Ecto neural progenitor cell (in vitro differentiated cells): Measurements from ENCODE around the gene RHOB.
A peak's percentile ranks its signal among the peaks of the same experiment; 100 is the strongest.
"Not testable (repeated sequence)": the region's sequence is repeated elsewhere in the genome, so short reads cannot be mapped to it uniquely, and the experiment has no call there.

Experiments
- DNase-seq: peaks from one replicate; pipeline ENCODE4 v3.0.0-alpha.2; 2018; ENCODE audit warnings: low spot score

RHOB gene

GRCh38 chr2:20476481-20476880, 29.6 kb downstream of the RHOB start:
- no peak for DNase-seq

DNA sequence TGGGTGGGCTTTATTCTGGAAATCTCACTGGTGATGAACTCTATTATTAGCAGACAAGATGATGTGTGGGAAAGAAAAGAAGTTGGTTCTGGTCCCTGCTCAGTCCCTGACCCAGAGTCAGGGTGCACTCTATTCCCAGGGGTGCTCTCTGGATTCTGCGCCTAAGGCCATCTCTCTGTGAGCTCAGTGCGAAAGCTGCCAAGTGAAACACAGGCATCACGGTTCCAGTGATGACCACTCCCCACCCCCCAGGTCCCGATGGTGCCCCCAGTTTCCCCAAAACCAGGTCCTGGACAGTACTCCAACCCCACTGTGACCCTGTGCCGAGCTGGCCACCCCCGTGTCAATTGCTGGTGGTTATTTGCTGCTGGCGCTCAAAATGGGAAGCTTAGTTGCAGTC, 30.1 kb downstream of the RHOB start:
- DNase-seq: no peak

DNA sequence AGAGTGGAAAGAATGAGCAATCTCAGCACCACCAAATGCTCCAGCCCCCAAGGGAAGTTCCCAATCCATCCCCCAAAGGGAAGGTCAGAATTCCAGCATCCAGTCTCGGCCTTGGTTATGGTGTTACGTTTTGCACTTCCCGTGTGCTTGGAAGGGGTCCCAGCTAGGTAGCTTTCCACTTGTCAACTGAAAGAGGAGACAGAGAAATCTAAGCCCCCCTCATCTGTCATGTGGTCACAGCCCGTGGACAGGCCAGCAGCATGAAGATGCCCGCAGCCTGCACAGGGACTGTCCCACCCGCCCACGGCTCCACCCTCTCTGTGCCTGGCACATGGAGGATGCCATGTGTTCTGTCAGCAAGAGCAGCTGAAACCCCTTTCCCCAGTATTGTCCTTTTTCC, 32.1 kb downstream of the RHOB start:
- no peak for DNase-seq

GRCh38 chr2:20479835-20480234, 33.0 kb downstream of the RHOB start:
- no peak for DNase-seq

- DNase-seq: no peak
Observed at GRCh38 chr2:20480913-20481312, 34.0 kb downstream of the RHOB start.

DNA sequence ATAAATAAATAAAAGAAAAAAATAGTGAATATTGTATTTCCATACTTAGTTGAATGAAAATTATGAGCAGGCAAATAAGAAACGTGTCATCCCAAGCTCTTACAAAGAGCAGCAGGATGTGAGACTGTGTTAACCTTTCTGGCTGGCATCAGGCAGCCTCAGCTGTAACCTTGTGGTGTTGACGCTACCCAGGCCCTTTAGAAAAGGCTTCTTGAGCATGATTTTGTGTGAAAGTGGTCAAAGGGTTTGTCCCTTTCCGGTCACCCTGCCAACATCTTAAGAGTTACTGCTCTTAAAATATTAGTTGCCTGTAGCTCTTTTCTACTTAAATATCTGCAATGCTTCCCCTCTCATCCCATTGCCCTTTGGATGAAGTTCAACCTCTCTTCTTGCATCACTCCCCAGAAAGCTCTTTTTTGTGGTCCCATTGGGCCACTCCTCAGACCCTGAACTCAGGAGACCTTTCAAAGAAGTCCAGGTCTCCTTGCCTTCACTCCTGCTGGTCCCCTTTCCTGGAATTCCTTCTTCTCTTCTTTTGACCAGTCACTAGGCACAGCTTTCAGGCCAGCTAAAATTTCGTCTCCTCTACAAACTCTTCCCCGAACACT, 35.0 kb downstream of the RHOB start:
- no peak for DNase-seq

- DNase-seq: no peak
Observed at GRCh38 chr2:20482725-20483124, 35.9 kb downstream of the RHOB start.

DNA sequence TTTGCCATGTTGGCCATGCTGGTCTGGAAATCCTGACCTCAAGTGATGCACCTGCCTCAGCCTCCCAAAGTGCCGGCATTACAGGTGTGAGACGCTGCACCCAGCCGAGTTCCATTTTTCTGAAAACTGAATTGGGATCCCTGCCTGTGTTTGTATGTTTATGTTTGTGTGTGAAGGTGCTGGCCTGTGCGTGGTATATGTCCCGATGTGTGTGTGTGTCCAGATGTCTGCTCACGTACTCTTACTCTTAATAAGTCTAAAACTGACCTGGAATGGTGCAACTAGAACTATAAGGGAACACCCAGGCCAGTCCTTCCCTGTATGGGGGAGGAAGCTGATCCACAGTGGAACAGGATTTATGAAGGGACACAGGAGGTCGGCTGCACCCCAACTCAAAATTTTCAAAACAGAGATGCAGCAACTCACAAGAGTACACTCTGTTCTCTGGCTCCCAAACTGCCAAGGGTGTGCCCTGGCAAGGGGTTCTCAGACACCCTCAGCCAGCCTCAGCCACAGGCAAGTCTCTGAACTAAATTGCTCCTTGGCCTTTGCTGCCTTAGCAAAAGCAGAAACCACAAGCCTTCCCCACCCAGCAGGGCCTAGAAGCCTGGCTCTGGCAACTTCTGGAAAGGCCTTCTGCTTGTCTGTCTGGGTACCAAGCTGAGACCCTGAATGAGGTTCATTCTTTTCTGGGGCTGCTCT, 36.5 kb downstream of the RHOB start:
- peak; percentile 41 for DNase-seq

DNA sequence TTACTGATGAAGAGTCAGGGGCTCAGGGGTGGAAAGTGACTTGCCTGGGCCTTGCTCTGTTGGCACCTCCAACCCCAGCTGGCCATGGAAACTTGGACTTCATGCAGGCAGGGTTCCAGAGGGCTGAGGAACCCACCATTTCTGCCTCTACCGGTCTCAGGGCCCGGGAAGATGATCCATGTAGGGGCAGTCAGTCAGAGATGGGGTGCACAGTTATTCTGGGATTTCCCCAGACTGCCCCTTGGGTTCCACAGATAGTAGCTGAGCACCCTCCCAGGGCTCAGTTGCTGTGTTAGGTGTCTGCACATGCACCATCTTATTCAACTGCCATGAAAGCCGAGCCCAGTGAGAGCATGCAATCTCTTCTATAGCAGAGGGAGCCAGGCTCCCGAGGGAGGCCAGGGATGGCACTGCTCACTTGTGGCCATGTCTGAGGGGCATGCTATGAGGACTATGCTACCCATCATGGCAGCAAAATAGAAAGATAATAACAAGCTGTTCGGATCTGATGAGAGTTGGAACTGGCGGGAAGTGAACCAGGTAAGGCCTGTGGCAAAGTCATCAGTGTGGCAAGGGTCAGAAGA, 37.3 kb downstream of the RHOB start:
- peak; percentile 32 for DNase-seq

DNA sequence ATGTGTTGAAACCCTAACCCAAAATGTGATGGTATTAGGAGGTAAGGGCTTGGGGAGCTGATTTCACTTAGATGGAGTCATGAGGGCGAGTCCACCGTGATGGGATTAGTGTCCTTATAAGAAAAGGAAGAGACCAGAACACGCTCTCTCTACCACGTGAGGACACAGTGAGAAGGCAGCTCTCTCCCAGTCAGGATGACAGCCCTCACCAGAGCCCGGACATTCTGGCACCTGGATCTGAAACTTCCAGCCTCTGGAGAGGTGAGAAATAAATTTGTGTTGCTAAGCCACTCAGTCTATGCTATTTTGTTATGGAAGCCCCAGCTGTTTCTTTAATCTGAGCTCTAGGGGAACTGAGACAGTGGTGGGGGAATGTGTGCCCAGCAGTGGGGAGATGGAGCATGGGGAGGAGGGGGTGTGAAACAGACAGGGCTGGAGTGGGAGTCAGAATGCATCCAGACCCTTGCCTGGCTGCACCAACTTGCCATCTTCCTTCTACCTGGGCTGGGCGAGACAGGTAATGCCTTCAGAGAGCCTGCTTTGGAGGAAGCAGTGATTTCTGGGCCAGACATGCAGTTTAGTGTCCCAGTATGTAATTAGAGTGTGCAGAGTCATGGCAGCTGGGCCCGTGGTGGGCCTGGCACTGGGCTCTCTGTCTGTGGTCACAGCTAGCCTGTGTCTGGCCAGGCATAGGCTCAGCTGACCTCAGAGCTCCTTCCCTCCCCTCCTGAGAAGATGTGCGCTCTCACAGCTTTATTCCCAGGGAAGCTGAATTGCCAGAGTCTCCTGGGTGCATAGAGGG, 38.1 kb downstream of the RHOB start:
- peak; percentile 29 for DNase-seq

- DNase-seq: peak; percentile 39
Observed at GRCh38 chr2:20485612-20486388, 38.9 kb downstream of the RHOB start.

DNA sequence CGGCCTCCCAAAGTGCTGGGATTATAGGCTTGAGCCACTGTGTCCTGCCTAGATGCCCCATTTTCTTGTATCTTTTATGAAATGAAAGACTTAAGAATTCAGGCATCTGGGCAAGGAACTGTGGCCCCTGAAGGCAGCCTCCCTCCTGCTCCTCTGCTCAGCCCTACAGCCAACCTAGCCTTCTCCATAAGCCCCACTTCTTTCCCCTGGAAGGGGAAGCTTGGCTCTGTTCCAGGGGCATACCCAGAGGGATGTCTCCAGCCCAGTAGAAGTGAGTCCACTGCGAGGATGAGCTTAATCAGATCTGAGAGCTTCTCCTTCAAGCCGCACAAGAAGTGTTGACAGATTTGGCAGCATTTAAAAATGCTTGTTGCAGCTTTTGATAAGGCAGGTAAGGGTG, 39.7 kb downstream of the RHOB start:
- no peak for DNase-seq

DNA sequence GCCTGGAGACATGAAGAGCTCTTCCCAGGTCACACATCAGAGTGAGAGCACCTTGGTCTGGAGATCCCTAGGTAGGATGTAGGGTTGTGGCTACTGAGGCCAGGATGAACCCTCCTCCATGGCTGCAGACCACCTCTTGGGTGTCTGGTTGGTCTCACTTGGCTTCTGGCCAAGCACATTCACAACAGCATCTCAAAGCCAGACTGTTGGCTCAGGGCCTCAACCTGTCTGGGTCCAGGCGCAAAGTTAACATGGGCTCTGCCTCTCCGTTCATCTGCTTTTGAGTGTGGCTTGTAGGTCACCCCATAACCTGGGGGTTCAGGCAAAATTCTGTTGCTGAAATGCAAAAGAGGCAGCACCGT, 40.1 kb downstream of the RHOB start:
- DNase-seq: no peak

GRCh38 chr2:20487392-20488174, 40.7 kb downstream of the RHOB start:
- DNase-seq: peak; percentile 69

GRCh38 chr2:20488201-20488641, 41.3 kb downstream of the RHOB start:
- DNase-seq: no peak

DNA sequence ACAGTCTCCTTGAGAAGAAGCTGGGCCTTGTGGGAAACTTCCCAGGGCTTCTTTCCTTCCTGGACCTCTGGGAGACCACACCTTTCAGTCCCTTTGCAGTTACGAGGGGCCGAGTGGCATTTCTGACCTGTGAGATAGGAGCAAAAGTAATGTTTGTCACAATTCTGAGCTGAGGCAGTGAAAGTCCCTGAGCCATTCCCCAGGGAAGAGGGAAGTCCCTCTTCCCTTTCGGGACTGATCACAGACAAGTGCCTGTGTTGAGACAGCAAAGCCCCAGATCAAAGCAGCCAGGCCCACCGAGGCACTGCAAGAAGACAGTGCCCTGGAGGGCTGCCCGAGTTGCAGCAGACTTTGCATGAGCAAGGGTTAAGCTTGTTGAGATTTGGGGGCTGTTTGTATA, 41.9 kb downstream of the RHOB start:
- no peak for DNase-seq

DNA sequence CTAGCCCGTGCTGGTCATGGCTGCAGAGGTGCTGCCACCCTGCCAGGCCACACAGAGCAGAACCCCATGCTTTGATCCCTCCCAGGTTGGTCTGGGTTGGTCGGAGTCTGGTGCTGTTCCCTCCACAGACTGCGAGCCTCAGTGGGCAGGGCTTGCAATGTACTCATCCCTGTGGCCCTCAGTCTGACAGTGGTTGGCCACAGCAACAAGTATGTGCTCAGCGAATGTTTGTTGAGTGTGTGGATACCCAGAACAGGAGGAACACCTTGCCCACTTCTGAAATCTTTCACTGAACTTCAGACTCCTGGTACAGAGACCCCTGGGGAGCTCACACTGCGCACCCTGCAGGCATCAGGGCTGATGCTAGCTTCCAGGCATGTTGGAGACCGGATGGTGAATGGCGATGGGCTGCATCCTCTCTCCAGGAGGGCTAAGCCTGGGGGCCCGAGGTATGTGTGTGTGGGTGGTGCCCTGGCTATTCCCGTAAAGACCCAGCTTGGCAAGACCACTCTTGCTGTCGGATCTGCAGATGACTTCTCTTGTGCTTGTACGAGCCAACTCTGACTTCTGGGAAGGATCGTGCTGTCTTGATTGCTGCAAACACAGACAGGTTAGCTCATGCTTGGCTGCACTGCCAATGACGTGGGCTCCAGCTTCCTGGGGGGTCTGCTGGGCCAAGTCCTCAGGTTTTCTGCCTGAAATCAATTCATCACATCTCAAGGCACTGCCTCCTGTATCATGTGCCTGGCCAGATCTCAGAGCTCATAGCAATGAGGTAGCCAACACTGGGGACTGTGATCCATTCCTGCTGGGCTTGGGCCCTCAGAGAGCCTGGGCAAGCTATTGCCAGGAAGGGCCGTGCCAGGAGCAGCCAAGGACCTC, 43.7 kb downstream of the RHOB start:
- no peak for DNase-seq

- no peak for DNase-seq
Observed at GRCh38 chr2:20491739-20492531, 45.1 kb downstream of the RHOB start.

DNA sequence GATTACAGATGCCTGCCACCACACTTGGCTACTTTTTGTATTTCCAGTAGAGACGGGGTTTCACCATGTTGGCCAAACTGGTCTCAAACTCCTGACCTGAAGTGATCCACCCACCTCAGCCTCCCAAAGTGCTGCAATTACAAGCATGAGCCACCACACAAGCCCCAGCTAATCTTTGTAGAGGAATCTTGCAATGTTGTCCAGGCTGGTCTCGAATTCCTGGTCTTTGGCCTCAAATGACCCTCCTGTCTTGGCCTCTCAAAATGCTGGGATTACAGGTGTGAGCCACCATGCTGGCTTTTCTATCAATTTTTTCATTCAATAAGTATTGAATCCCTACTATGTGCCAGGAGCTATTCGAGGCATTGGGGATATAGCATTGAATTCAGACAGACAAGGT, 46.2 kb downstream of the RHOB start:
- not testable (repeated sequence) for DNase-seq
